HEK293 (cell line): ENCODE data around the gene RPL36A.

Experiments
- KLF16 ChIP-seq: fragments of 450-650 bp; formaldehyde crosslinking; IDR thresholded peaks from 2 replicates; pipeline ENCODE4 v1.5.1; 2017; ENCODE audit warnings: missing biosample characterization, missing genetic modification characterization
- SP3 ChIP-seq: fragments of 450-650 bp; formaldehyde crosslinking; IDR thresholded peaks from 2 replicates; pipeline ENCODE4 v1.5.1; 2016; ENCODE audit warnings: missing biosample characterization, missing genetic modification characterization
- SP7 ChIP-seq: fragments of 450-650 bp; formaldehyde crosslinking; IDR thresholded peaks from 2 replicates; pipeline ENCODE4 v1.5.1; 2016; ENCODE audit warnings: missing biosample characterization, missing genetic modification characterization
- WT1 ChIP-seq: fragments of 450-650 bp; formaldehyde crosslinking; IDR thresholded peaks from 2 replicates; pipeline ENCODE4 v1.5.1; 2016; ENCODE audit warnings: missing biosample characterization, missing genetic modification characterization
- ZNF138 ChIP-seq: fragments of 450-650 bp; formaldehyde crosslinking; IDR thresholded peaks from 2 replicates; pipeline ENCODE4 v1.5.1; 2016; ENCODE audit warnings: missing biosample characterization, missing genetic modification characterization, borderline replicate concordance
- ZNF146 ChIP-seq: fragments of 450-650 bp; formaldehyde crosslinking; IDR thresholded peaks from 2 replicates; pipeline ENCODE4 v1.5.1; 2016; ENCODE audit warnings: missing biosample characterization, missing genetic modification characterization
- ZNF302 ChIP-seq: fragments of 450-650 bp; formaldehyde crosslinking; IDR thresholded peaks from 2 replicates; pipeline ENCODE4 v1.5.1; 2016; ENCODE audit warnings: missing biosample characterization, missing genetic modification characterization, low read depth
- ZNF394 ChIP-seq: fragments of 450-650 bp; formaldehyde crosslinking; IDR thresholded peaks from 2 replicates; pipeline ENCODE4 v1.5.1; 2016; ENCODE audit warnings: missing biosample characterization, missing genetic modification characterization, mild to moderate bottlenecking, moderate library complexity, borderline replicate concordance
- ZNF654 ChIP-seq: fragments of 450-650 bp; formaldehyde crosslinking; IDR thresholded peaks from 2 replicates; pipeline ENCODE4 v1.5.1; 2016; ENCODE audit warnings: low read depth, missing biosample characterization, missing genetic modification characterization
- ZNF660 ChIP-seq: fragments of 450-650 bp; IDR thresholded peaks from 2 replicates; pipeline ENCODE4 v1.5.1; 2018; ENCODE audit warnings: missing biosample characterization, mild to moderate bottlenecking, missing genetic modification characterization
- ZNF664 ChIP-seq: fragments of 450-650 bp; formaldehyde crosslinking; IDR thresholded peaks from 2 replicates; pipeline ENCODE4 v1.5.1; 2016; ENCODE audit warnings: missing biosample characterization, missing genetic modification characterization
- ZNF76 ChIP-seq: fragments of 450-650 bp; formaldehyde crosslinking; IDR thresholded peaks from 2 replicates; pipeline ENCODE4; 2016; ENCODE audit warnings: low read depth, missing biosample characterization, missing genetic modification characterization, borderline replicate concordance
- ZNF768 ChIP-seq: fragments of 450-650 bp; formaldehyde crosslinking; IDR thresholded peaks from 2 replicates; pipeline ENCODE4 v1.5.1; 2018; ENCODE audit warnings: missing biosample characterization, mild to moderate bottlenecking, missing genetic modification characterization
- ZNF785 ChIP-seq: fragments of 450-650 bp; formaldehyde crosslinking; IDR thresholded peaks from 2 replicates; pipeline ENCODE4 v1.5.1; 2016; ENCODE audit warnings: missing biosample characterization, missing genetic modification characterization
- TF ChIP-seq, protein P1 (sequence below): fragments of 450-650 bp; formaldehyde crosslinking; IDR thresholded peaks from 2 replicates; pipeline ENCODE4 v1.5.1; 2016; ENCODE audit warnings: missing biosample characterization, missing genetic modification characterization
- TF ChIP-seq, protein P2 (sequence below): fragments of 450-650 bp; formaldehyde crosslinking; IDR thresholded peaks from 2 replicates; pipeline ENCODE4 v1.5.1; 2017; ENCODE audit warnings: missing biosample characterization, mild to moderate bottlenecking, missing genetic modification characterization, moderate library complexity
- TF ChIP-seq, protein P3 (sequence below): fragments of 450-650 bp; formaldehyde crosslinking; IDR thresholded peaks from 2 replicates; pipeline ENCODE4 v1.5.1; 2016; ENCODE audit warnings: missing biosample characterization, missing genetic modification characterization
- TF ChIP-seq, protein P4 (sequence below): fragments of 450-650 bp; IDR thresholded peaks from 2 replicates; pipeline ENCODE4 v1.5.1; 2018; ENCODE audit warnings: missing biosample characterization, mild to moderate bottlenecking, missing genetic modification characterization
- TF ChIP-seq, protein P5 (sequence below): fragments of 450-650 bp; formaldehyde crosslinking; IDR thresholded peaks from 2 replicates; pipeline ENCODE4 v1.5.1; 2017; ENCODE audit warnings: missing biosample characterization, missing genetic modification characterization
- TF ChIP-seq, protein P6 (sequence below): fragments of 450-650 bp; formaldehyde crosslinking; IDR thresholded peaks from 2 replicates; pipeline ENCODE4 v1.5.1; 2016; ENCODE audit warnings: missing biosample characterization, missing genetic modification characterization
- TF ChIP-seq, protein P7 (sequence below): fragments of 450-650 bp; formaldehyde crosslinking; IDR thresholded peaks from 2 replicates; pipeline ENCODE4 v1.5.1; 2016; ENCODE audit warnings: missing biosample characterization, missing genetic modification characterization, borderline replicate concordance
- TF ChIP-seq, protein P8 (sequence below): fragments of 450-650 bp; formaldehyde crosslinking; IDR thresholded peaks from 2 replicates; pipeline ENCODE4 v1.5.1; 2016; ENCODE audit warnings: missing biosample characterization, missing genetic modification characterization

Gene RPL36A

DNA sequence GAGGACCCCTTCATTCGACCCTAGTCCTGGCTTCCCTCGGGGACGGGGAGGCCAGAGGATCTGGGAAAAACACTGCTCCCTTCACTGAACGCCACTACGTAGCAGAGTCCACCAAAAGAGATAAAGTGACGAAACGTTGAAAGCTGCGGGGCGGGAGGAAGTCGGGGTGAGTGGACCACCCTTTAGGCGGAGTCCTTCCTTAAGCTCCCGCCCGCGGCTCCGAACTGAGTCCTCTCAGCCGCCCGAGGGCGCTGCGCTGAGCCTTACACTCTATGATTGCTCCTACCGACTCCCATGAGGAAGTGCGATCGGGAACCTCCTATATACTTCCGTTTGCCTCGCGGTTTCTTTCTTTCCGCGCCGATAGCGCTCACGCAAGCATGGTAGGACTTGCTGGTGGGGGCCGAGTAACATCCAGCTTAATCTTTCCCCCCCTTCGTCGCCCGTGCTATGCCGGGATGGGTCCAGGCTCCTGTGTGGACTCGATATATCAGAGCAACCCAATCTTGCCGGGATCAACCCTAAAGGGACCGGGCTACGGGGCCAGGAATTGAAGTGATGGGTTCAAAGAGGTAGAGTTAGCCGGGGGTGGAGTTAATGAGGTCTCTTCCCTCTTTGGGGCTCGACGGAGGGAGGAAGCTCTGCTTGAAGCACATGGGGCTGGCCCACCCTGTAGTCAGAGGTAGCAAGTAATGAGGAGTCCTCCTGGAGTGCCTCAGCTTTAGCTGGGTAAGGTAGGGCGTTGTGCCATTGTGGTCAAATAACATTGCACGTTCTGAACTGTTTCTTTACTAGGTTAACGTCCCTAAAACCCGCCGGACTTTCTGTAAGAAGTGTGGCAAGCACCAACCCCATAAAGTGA is at the start of gene RPL36A (continued):
- TF ChIP-seq, protein P1, sequence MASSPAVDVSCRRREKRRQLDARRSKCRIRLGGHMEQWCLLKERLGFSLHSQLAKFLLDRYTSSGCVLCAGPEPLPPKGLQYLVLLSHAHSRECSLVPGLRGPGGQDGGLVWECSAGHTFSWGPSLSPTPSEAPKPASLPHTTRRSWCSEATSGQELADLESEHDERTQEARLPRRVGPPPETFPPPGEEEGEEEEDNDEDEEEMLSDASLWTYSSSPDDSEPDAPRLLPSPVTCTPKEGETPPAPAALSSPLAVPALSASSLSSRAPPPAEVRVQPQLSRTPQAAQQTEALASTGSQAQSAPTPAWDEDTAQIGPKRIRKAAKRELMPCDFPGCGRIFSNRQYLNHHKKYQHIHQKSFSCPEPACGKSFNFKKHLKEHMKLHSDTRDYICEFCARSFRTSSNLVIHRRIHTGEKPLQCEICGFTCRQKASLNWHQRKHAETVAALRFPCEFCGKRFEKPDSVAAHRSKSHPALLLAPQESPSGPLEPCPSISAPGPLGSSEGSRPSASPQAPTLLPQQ (tag by site-specific recombination) = peak; percentile 81
- TF ChIP-seq, protein P2, sequence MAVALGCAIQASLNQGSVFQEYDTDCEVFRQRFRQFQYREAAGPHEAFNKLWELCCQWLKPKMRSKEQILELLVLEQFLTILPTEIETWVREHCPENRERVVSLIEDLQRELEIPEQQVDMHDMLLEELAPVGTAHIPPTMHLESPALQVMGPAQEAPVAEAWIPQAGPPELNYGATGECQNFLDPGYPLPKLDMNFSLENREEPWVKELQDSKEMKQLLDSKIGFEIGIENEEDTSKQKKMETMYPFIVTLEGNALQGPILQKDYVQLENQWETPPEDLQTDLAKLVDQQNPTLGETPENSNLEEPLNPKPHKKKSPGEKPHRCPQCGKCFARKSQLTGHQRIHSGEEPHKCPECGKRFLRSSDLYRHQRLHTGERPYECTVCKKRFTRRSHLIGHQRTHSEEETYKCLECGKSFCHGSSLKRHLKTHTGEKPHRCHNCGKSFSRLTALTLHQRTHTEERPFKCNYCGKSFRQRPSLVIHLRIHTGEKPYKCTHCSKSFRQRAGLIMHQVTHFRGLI (tag by site-specific recombination) = peak; percentile 18; the same call in 1 of the 2 replicates
- TF ChIP-seq, protein P3, sequence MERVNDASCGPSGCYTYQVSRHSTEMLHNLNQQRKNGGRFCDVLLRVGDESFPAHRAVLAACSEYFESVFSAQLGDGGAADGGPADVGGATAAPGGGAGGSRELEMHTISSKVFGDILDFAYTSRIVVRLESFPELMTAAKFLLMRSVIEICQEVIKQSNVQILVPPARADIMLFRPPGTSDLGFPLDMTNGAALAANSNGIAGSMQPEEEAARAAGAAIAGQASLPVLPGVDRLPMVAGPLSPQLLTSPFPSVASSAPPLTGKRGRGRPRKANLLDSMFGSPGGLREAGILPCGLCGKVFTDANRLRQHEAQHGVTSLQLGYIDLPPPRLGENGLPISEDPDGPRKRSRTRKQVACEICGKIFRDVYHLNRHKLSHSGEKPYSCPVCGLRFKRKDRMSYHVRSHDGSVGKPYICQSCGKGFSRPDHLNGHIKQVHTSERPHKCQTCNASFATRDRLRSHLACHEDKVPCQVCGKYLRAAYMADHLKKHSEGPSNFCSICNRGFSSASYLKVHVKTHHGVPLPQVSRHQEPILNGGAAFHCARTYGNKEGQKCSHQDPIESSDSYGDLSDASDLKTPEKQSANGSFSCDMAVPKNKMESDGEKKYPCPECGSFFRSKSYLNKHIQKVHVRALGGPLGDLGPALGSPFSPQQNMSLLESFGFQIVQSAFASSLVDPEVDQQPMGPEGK (tag by site-specific recombination) = peak; percentile 51; the same call in 1 of the 2 replicates
- TF ChIP-seq ZNF768 (tag by site-specific recombination) = no peak
- TF ChIP-seq, protein P4, sequence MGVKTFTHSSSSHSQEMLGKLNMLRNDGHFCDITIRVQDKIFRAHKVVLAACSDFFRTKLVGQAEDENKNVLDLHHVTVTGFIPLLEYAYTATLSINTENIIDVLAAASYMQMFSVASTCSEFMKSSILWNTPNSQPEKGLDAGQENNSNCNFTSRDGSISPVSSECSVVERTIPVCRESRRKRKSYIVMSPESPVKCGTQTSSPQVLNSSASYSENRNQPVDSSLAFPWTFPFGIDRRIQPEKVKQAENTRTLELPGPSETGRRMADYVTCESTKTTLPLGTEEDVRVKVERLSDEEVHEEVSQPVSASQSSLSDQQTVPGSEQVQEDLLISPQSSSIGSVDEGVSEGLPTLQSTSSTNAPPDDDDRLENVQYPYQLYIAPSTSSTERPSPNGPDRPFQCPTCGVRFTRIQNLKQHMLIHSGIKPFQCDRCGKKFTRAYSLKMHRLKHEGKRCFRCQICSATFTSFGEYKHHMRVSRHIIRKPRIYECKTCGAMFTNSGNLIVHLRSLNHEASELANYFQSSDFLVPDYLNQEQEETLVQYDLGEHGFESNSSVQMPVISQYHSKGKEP (tag by site-specific recombination) = peak; percentile 56; the same call in 1 of the 2 replicates
- no peak for TF ChIP-seq ZNF302
- TF ChIP-seq, protein P5, sequence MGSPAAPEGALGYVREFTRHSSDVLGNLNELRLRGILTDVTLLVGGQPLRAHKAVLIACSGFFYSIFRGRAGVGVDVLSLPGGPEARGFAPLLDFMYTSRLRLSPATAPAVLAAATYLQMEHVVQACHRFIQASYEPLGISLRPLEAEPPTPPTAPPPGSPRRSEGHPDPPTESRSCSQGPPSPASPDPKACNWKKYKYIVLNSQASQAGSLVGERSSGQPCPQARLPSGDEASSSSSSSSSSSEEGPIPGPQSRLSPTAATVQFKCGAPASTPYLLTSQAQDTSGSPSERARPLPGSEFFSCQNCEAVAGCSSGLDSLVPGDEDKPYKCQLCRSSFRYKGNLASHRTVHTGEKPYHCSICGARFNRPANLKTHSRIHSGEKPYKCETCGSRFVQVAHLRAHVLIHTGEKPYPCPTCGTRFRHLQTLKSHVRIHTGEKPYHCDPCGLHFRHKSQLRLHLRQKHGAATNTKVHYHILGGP = no peak
- TF ChIP-seq, protein P6, sequence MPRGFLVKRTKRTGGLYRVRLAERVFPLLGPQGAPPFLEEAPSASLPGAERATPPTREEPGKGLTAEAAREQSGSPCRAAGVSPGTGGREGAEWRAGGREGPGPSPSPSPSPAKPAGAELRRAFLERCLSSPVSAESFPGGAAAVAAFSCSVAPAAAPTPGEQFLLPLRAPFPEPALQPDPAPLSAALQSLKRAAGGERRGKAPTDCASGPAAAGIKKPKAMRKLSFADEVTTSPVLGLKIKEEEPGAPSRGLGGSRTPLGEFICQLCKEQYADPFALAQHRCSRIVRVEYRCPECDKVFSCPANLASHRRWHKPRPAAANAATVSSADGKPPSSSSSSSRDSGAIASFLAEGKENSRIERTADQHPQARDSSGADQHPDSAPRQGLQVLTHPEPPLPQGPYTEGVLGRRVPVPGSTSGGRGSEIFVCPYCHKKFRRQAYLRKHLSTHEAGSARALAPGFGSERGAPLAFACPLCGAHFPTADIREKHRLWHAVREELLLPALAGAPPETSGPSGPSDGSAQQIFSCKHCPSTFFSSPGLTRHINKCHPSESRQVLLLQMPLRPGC (tag by site-specific recombination) = 0 out of 2 replicates have a peak, but pooled peaks have one; percentile 9
- TF ChIP-seq SP3 (tag by site-specific recombination) = peak; percentile 87
- no peak for TF ChIP-seq ZNF138 (tag by site-specific recombination)
- no peak; the same call in none of the 2 replicates for TF ChIP-seq KLF16 (tag by site-specific recombination)
- TF ChIP-seq WT1 (tag by site-specific recombination) = peak; percentile 15; the same call in 1 of the 2 replicates
- TF ChIP-seq ZNF146 (tag by site-specific recombination) = no peak
- peak; percentile 33; the same call in 1 of the 2 replicates for TF ChIP-seq ZNF664
- TF ChIP-seq SP7 (tag by site-specific recombination) = peak; percentile 76
- TF ChIP-seq, protein P7, sequence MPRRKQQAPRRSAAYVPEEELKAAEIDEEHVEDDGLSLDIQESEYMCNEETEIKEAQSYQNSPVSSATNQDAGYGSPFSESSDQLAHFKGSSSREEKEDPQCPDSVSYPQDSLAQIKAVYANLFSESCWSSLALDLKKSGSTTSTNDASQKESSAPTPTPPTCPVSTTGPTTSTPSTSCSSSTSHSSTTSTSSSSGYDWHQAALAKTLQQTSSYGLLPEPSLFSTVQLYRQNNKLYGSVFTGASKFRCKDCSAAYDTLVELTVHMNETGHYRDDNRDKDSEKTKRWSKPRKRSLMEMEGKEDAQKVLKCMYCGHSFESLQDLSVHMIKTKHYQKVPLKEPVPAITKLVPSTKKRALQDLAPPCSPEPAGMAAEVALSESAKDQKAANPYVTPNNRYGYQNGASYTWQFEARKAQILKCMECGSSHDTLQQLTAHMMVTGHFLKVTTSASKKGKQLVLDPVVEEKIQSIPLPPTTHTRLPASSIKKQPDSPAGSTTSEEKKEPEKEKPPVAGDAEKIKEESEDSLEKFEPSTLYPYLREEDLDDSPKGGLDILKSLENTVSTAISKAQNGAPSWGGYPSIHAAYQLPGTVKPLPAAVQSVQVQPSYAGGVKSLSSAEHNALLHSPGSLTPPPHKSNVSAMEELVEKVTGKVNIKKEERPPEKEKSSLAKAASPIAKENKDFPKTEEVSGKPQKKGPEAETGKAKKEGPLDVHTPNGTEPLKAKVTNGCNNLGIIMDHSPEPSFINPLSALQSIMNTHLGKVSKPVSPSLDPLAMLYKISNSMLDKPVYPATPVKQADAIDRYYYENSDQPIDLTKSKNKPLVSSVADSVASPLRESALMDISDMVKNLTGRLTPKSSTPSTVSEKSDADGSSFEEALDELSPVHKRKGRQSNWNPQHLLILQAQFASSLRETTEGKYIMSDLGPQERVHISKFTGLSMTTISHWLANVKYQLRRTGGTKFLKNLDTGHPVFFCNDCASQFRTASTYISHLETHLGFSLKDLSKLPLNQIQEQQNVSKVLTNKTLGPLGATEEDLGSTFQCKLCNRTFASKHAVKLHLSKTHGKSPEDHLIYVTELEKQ (tag by site-specific recombination) = 0 out of 2 replicates have a peak, but pooled peaks have one; percentile 58
- TF ChIP-seq ZNF660 = peak; percentile 92
- TF ChIP-seq ZNF76 (tag by site-specific recombination) = peak; percentile 90
- peak; percentile 14; the same call in 1 of the 2 replicates for TF ChIP-seq ZNF654 (tag by site-specific recombination)
- 0 out of 2 replicates have a peak, but pooled peaks have one; percentile 28 for TF ChIP-seq ZNF785 (tag by site-specific recombination)
- TF ChIP-seq ZNF394 (tag by site-specific recombination) = peak; percentile 62; the same call in 1 of the 2 replicates
- TF ChIP-seq, protein P8, sequence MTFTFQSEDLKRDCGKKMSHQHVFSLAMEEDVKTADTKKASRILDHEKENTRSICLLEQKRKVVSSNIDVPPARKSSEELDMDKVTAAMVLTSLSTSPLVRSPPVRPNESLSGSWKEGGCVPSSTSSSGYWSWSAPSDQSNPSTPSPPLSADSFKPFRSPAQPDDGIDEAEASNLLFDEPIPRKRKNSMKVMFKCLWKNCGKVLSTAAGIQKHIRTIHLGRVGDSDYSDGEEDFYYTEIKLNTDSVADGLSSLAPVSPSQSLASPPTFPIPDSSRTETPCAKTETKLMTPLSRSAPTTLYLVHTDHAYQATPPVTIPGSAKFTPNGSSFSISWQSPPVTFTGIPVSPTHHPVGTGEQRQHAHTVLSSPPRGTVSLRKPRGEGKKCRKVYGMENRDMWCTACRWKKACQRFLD (tag by site-specific recombination) = no peak
